GM18870 (cell line): ENCODE measurements around the gene HECW1.
"Not testable (repeated sequence)": the region's sequence is repeated elsewhere in the genome, so short reads cannot be mapped to it uniquely, and the experiment has no call there.

Experiments
- ATAC-seq: cut with Tn5 transposase; IDR thresholded peaks from one replicate; pipeline ENCODE4 v1.9.1; 2021; ENCODE audit warnings: moderate library complexity; ENCODE audit not compliant: unreplicated experiment

Gene HECW1

GRCh38 chr7:43560742-43561330 is 448.4 kb downstream of the HECW1 start:
- ATAC-seq, result no peak

- no peak for ATAC-seq
Measured at GRCh38 chr7:43562383-43562782, 449.9 kb downstream of the HECW1 start.

GRCh38 chr7:43565786-43566185 is 453.3 kb downstream of the HECW1 start:
- ATAC-seq, result no peak

- ATAC-seq, result no peak
Measured at GRCh38 chr7:43568529-43568928, 456.1 kb downstream of the HECW1 start.

GRCh38 chr7:43569424-43569823 is 457.0 kb downstream of the HECW1 start:
- peak; percentile 65 for ATAC-seq

GRCh38 chr7:43570688-43571365 is 458.4 kb downstream of the HECW1 start:
- peak; percentile 42 for ATAC-seq

GRCh38 chr7:43572516-43573049 is 460.1 kb downstream of the HECW1 start:
- peak; percentile 40 for ATAC-seq

GRCh38 chr7:43573832-43574231 is 461.4 kb downstream of the HECW1 start:
- ATAC-seq, result not testable (repeated sequence)

GRCh38 chr7:43575506-43575905 is 463.1 kb downstream of the HECW1 start:
- no peak for ATAC-seq

- no peak for ATAC-seq
Measured at GRCh38 chr7:43576241-43576640, 463.8 kb downstream of the HECW1 start.

GRCh38 chr7:43577485-43577951 is 465.1 kb downstream of the HECW1 start:
- no peak for ATAC-seq

GRCh38 chr7:43582503-43583423 is 470.3 kb downstream of the HECW1 start, which contains the start of gene STK17A:
TSS of gene STK17A (plus strand) at chr7:43583108. CDS start at chr7:43583244, 136 bp downstream.
- peak; percentile 39 for ATAC-seq

GRCh38 chr7:43583424-43584194 is 471.2 kb downstream of the HECW1 start:
- ATAC-seq, result peak; percentile 10

- ATAC-seq, result no peak
Measured at GRCh38 chr7:43584195-43584586, 471.7 kb downstream of the HECW1 start.

GRCh38 chr7:43584733-43585132 is 472.3 kb downstream of the HECW1 start:
- ATAC-seq, result not testable (repeated sequence)

- no peak for ATAC-seq
Measured at GRCh38 chr7:43585562-43585961, 473.1 kb downstream of the HECW1 start.

GRCh38 chr7:43586251-43586900 is 473.9 kb downstream of the HECW1 start:
- ATAC-seq, result no peak

GRCh38 chr7:43588477-43589132 is 476.2 kb downstream of the HECW1 start:
- ATAC-seq, result no peak

GRCh38 chr7:43589133-43589478 is 476.7 kb downstream of the HECW1 start:
- no peak for ATAC-seq
